ENCODE measurements around the gene CTH. TPM values are rescaled to one million over a fixed set of nuclear protein-coding genes. Genes with fewer than 3 reads are reported as not detected.

Gene CTH
- total RNA-seq, 1 experiment from 2014 or later: 4.7 TPM

GRCh38 chr1:70420320-70420719, 9.3 kb downstream of the CTH start:
- no peak for ATAC-seq
- no TSS peak for BruUV-seq (replicated peaks)
- intact Hi-C loops (cut with micrococcal nuclease; ENCODE audit: unreplicated experiment): no loop called here

GRCh38 chr1:70426154-70427131, 15.4 kb downstream of the CTH start:
- CTCF ChIA-PET: no interaction called here
- Histone ChIP-seq H3K27ac (ENCODE audit: low read length) (no peak overlapping the region), H3K4me1 (ENCODE audit: control insufficient read depth, insufficient read depth, low read length) (no peaks in the 10 kb centered on the region), H3K36me3 (ENCODE audit: control insufficient read depth, insufficient read depth, low read length) (no peaks in the 10 kb centered on the region), H3K9me3 (ENCODE audit: control insufficient read depth, insufficient read depth, low read depth, low read length) (no peaks in the 10 kb centered on the region), H3K4me3 (ENCODE audit: low read depth in 2 of 2, low read length in 2 of 2) (no peak overlapping the region), H3K27me3 (ENCODE audit: control insufficient read depth, insufficient read depth, low read length) (no peaks in the 10 kb centered on the region)
- BruUV-seq (replicated peaks): no TSS peak
- intact Hi-C loops (cut with micrococcal nuclease; ENCODE audit: unreplicated experiment) (no loop called here), in situ Hi-C loops (cut with HindIII; ENCODE audit: low pct_unique_long_range_greater_than_20kb, low sequenced_read_pairs) (no loop called here)
- DNase-seq (ENCODE audit: low read depth, low spot score) (no peak), ATAC-seq (no peak)
- POLR2A ChIA-PET: interaction anchor here (0.6 kb wide), 1 partner anchor 109 kb away, joined by 4 read pairs; no protein-coding TSS in a partner anchor
- TF ChIP-seq CTCF (IDR thresholded peaks at IDR 0.05) (no peak), TCF7L2 (IDR thresholded peaks at IDR 0.05; ENCODE audit: low read depth, low read length) (no peak), SIN3A (IDR thresholded peaks at IDR 0.05; ENCODE audit: borderline replicate concordance, insufficient read depth, low read depth, low read length) (no peak), REST (IDR thresholded peaks at IDR 0.05; ENCODE audit: insufficient read depth in 1 of 2, low read depth in 2 of 2, low read length in 1 of 2) (no peak)

More at GRCh38 chr1:70420320-70420719, 9.3 kb downstream of the CTH start:
- H3K4me3 ChIP-seq (ENCODE audit: low read depth in 2 of 2, low read length in 2 of 2): no peak overlapping the region
- no peaks in the 10 kb centered on the region for H3K4me1 ChIP-seq (ENCODE audit: control insufficient read depth, insufficient read depth, low read length)
- no peaks in the 10 kb centered on the region for H3K27me3 ChIP-seq (ENCODE audit: control insufficient read depth, insufficient read depth, low read length)
- CTCF ChIA-PET: no interaction called here
- in situ Hi-C loops (cut with HindIII; ENCODE audit: low pct_unique_long_range_greater_than_20kb, low sequenced_read_pairs): no loop called here
- POLR2A ChIA-PET: no interaction called here
- H3K9me3 ChIP-seq (ENCODE audit: control insufficient read depth, insufficient read depth, low read depth, low read length): no peaks in the 10 kb centered on the region
- no peak overlapping the region for H3K27ac ChIP-seq (ENCODE audit: low read length)
- no peak for TF ChIP-seq POLR2AphosphoS5 (IDR thresholded peaks at IDR 0.05; ENCODE audit: low read depth, low read length)
- no peak for TF ChIP-seq TCF7L2 (IDR thresholded peaks at IDR 0.05; ENCODE audit: low read depth, low read length)
- TF ChIP-seq CTCF (IDR thresholded peaks at IDR 0.05): no peak
- TF ChIP-seq REST (IDR thresholded peaks at IDR 0.05; ENCODE audit: insufficient read depth in 1 of 2, low read depth in 2 of 2, low read length in 1 of 2): no peak
- no peak for TF ChIP-seq SIN3A (IDR thresholded peaks at IDR 0.05; ENCODE audit: borderline replicate concordance, insufficient read depth, low read depth, low read length)
- H3K36me3 ChIP-seq (ENCODE audit: control insufficient read depth, insufficient read depth, low read length): no peaks in the 10 kb centered on the region
- DNase-seq (ENCODE audit: low read depth, low spot score): no peak

Measured in Panc1 (cell line).